Natural killer cell (primary cell): Measurements from ENCODE around the gene CASQ2. TPM values are rescaled to one million over a fixed set of nuclear protein-coding genes. Genes with fewer than 3 reads are reported as not detected.

ENCODE experiments used
- ATAC-seq, 3 donors: fragments of 150-1000 bp in 2 of 3; fragments of 200-7000 bp in 1 of 3; cut with Tn5 transposase; 1 replicate in 1 of 3; 2 replicates in 2 of 3; pipeline ENCODE4 v1.10.0; 2021; ENCODE audit warnings: mild to moderate bottlenecking in 2 of 3, moderate library complexity in 2 of 3
- DNase-seq, 2 donors: peaks; one replicate each; pipeline versions ENCODE4 v3.0.0 to v3.0.0-alpha.2; 2013 to 2021; ENCODE audit warnings: mixed read lengths in 1 of 2
- H3K27ac ChIP-seq: one replicate; pipeline ENCODE4 v1.5.1; 2013; ENCODE audit warnings: mild to moderate bottlenecking, low read length
- H3K27me3 ChIP-seq: one replicate; pipeline ENCODE4 v1.6.1; 2013; ENCODE audit warnings: low read length; ENCODE audit not compliant: control insufficient read depth, insufficient read depth
- H3K36me3 ChIP-seq: one replicate; pipeline ENCODE4 v1.6.1; 2013; ENCODE audit warnings: low read length; ENCODE audit not compliant: control insufficient read depth, insufficient read depth
- H3K4me1 ChIP-seq: one replicate; pipeline ENCODE4 v1.6.1; 2013; ENCODE audit warnings: low read length; ENCODE audit not compliant: control insufficient read depth, insufficient read depth
- H3K4me3 ChIP-seq: one replicate; pipeline ENCODE4 v1.5.1; 2013; ENCODE audit warnings: low read length
- H3K9me3 ChIP-seq: one replicate; pipeline ENCODE4 v1.6.1; 2013; ENCODE audit warnings: low read length; ENCODE audit not compliant: control insufficient read depth, insufficient read depth
- H3K27ac Mint-ChIP-seq, 2 donors: one replicate each; pipeline ENCODE4 v1.8.0; 2022; ENCODE audit warnings: mild to moderate bottlenecking in 2 of 2, mixed read lengths in 2 of 2, moderate library complexity in 1 of 2
- H3K27me3 Mint-ChIP-seq, 2 donors: one replicate each; pipeline ENCODE4 v1.8.0; 2022; ENCODE audit warnings: low read depth in 2 of 2, mixed read lengths in 2 of 2
- H3K36me3 Mint-ChIP-seq: one replicate; pipeline ENCODE4 v1.8.0; 2022; ENCODE audit warnings: mixed read lengths
- H3K4me1 Mint-ChIP-seq, 2 donors: one replicate each; pipeline ENCODE4 v1.8.0; 2022; ENCODE audit warnings: mixed read lengths in 2 of 2
- H3K4me3 Mint-ChIP-seq: one replicate; pipeline ENCODE4 v1.8.0; 2022; ENCODE audit warnings: mild to moderate bottlenecking, moderate library complexity, mixed read lengths
- H3K9me3 Mint-ChIP-seq, 2 donors: one replicate each; pipeline ENCODE4 v1.8.0; 2022; ENCODE audit warnings: mixed read lengths in 2 of 2
- CTCF ChIP-seq: fragments of 200-600 bp; IDR thresholded peaks from one replicate; pipeline ENCODE4 v1.8.0; 2022; ENCODE audit warnings: antibody characterized with exemption
- WGBS: methylation state at CpG from one replicate; pipeline ENCODE4 v1.1.7; 2013; ENCODE audit warnings: missing lambda C conversion rate; ENCODE audit not compliant: insufficient coverage; 5-methylcytosine and 5-hydroxymethylcytosine counted together
- intact Hi-C: fragments of 100-400 bp; cut with micrococcal nuclease; formaldehyde crosslinking; loops from one replicate; pipeline ENCODE4 v1.14.2; 2022
- total RNA-seq, 4 donors: library from RNA; stranded (reverse); fragments of 120-200 nt in 1 of 4; gene quantifications; one replicate each; pipeline versions ENCODE4 v1.2.3 to v1.2.4, GENCODE V29; 2013 to 2022

The CASQ2 gene
- total RNA-seq, 3 donors from 2014 or later (not counting 1 experiment from before 2014, with no cell fraction given), result not detected

- no peak for TF ChIP-seq CTCF
- WGBS, result 91% methylated on average over 8 of the region's 8 CpGs
- intact Hi-C loops, result no loop called here
- Mint-ChIP-seq H3K4me1 (peaks cover 26 to 36% of the 10 kb centered on the region in 2 donors), H3K9me3 (no peaks in the 10 kb centered on the region), H3K27me3 (no peaks in the 10 kb centered on the region), H3K4me3 (no peak overlapping the region), H3K36me3 (no peaks in the 10 kb centered on the region), H3K27ac (peak overlapping the region in 1 of 2 donors; percentile 24)
- DNase-seq (no peak), ATAC-seq (no peak)
- H3K36me3 ChIP-seq, result no peaks in the 10 kb centered on the region
- H3K9me3 ChIP-seq, result no peaks in the 10 kb centered on the region
- no peak overlapping the region for H3K4me3 ChIP-seq
- no peaks in the 10 kb centered on the region for H3K27me3 ChIP-seq
- H3K27ac ChIP-seq, result no peak overlapping the region
- peaks cover 4% of the 10 kb centered on the region for H3K4me1 ChIP-seq
These were observed 89.3 kb downstream of the CASQ2 start for GRCh38 chr1:115679141-115679611.

- Mint-ChIP-seq H3K4me3 (no peak overlapping the region), H3K27ac (peak overlapping the region in 1 of 2 donors; percentile 14), H3K36me3 (no peaks in the 10 kb centered on the region), H3K9me3 (no peaks in the 10 kb centered on the region), H3K4me1 (peaks cover 22 to 41% of the 10 kb centered on the region in 2 donors), H3K27me3 (no peaks in the 10 kb centered on the region)
- TF ChIP-seq CTCF, result no peak
- no peak overlapping the region for H3K27ac ChIP-seq
- DNase-seq (no peak), ATAC-seq (no peak)
- H3K9me3 ChIP-seq, result no peaks in the 10 kb centered on the region
- 93% methylated on average over 4 of the region's 5 CpGs for WGBS
- H3K4me3 ChIP-seq, result no peak overlapping the region
- intact Hi-C loops, result no loop called here
- peaks cover 4% of the 10 kb centered on the region for H3K4me1 ChIP-seq
- no peaks in the 10 kb centered on the region for H3K36me3 ChIP-seq
- H3K27me3 ChIP-seq, result no peaks in the 10 kb centered on the region
These were observed 90.4 kb downstream of the CASQ2 start for GRCh38 chr1:115678141-115678540.

- no peaks in the 10 kb centered on the region for H3K27me3 Mint-ChIP-seq
- H3K4me1 Mint-ChIP-seq, result peaks cover 24 to 44% of the 10 kb centered on the region in 2 donors
- DNase-seq (no peak), ATAC-seq (peak in 2 of 3 donors; percentile 57 to 59)
- no peaks in the 10 kb centered on the region for H3K27me3 ChIP-seq
- peaks cover 4% of the 10 kb centered on the region for H3K4me1 ChIP-seq
- 100% methylated on average over 1 of the region's 1 CpG for WGBS
- H3K4me3 Mint-ChIP-seq, result no peak overlapping the region
- no peak overlapping the region for H3K27ac ChIP-seq
- no peak for TF ChIP-seq CTCF
- no peaks in the 10 kb centered on the region for H3K9me3 Mint-ChIP-seq
- H3K36me3 Mint-ChIP-seq, result no peaks in the 10 kb centered on the region
- no peaks in the 10 kb centered on the region for H3K36me3 ChIP-seq
- intact Hi-C loops, result no loop called here
- H3K27ac Mint-ChIP-seq, result peak overlapping the region in 1 of 2 donors; percentile 14
- H3K4me3 ChIP-seq, result no peak overlapping the region
- no peaks in the 10 kb centered on the region for H3K9me3 ChIP-seq
These were observed 90.9 kb downstream of the CASQ2 start for GRCh38 chr1:115677565-115677964.

- intact Hi-C loops, result no loop called here
- 51% methylated on average over 3 of the region's 3 CpGs for WGBS
- H3K9me3 ChIP-seq, result no peaks in the 10 kb centered on the region
- Mint-ChIP-seq H3K4me3 (no peak overlapping the region), H3K27ac (peak overlapping the region in 1 of 2 donors; percentile 14), H3K9me3 (no peaks in the 10 kb centered on the region), H3K4me1 (peaks cover 26 to 44% of the 10 kb centered on the region in 2 donors), H3K36me3 (no peaks in the 10 kb centered on the region), H3K27me3 (no peaks in the 10 kb centered on the region)
- no peak overlapping the region for H3K4me3 ChIP-seq
- H3K36me3 ChIP-seq, result no peaks in the 10 kb centered on the region
- no peak for TF ChIP-seq CTCF
- H3K4me1 ChIP-seq, result peaks cover 4% of the 10 kb centered on the region
- DNase-seq (no peak), ATAC-seq (peak in 2 of 3 donors; percentile 76 to 81)
- H3K27ac ChIP-seq, result no peak overlapping the region
- H3K27me3 ChIP-seq, result no peaks in the 10 kb centered on the region
These were observed 91.3 kb downstream of the CASQ2 start for GRCh38 chr1:115677182-115677555.
